ENCODE data around the gene PPP4R2. TPM values are rescaled to one million over a fixed set of nuclear protein-coding genes. Genes with fewer than 3 reads are reported as not detected.

Gene PPP4R2, protein sequence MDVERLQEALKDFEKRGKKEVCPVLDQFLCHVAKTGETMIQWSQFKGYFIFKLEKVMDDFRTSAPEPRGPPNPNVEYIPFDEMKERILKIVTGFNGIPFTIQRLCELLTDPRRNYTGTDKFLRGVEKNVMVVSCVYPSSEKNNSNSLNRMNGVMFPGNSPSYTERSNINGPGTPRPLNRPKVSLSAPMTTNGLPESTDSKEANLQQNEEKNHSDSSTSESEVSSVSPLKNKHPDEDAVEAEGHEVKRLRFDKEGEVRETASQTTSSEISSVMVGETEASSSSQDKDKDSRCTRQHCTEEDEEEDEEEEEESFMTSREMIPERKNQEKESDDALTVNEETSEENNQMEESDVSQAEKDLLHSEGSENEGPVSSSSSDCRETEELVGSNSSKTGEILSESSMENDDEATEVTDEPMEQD
- 100 to 1,000 TPM in 1 of 4 donors, 10 to 100 TPM in 3; 72.9 to 134 (median 80.6) TPM for total RNA-seq

DNA sequence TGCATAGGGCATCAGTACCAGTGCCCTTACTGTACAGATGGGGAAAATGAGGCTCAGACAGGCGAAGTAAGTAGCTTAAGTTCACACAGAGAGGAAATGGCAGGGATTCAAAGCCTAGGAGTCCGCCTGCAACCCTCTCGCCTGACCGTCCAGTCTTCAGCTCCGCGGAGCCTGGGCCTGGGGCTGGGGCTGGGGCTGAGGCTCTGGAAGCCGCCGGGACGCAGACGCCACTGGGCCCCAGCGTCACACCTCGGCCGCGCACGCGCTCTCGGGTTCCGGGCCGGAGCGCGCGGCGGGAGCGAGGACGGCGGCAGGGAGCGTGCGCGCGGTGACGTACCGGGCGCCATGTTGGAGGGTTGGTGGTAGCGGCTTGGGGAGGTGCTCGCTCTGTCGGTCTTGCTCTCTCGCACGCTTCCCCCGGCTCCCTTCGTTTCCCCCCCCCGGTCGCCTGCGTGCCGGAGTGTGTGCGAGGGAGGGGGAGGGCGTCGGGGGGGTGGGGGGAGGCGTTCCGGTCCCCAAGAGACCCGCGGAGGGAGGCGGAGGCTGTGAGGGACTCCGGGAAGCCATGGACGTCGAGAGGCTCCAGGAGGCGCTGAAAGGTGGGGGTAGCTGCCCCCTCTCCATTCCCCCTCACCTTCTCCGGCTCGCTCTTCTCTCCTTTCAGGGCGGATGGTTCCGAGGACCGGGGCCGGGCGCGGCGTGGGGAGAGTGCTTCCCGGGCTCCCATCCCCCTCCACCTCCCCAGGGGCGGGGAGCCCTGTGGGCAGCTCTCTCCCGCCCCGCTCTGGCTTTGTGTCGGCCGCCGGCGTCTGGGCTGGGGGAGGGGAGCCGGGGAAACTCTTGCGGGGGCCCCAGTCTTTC is at the start of gene PPP4R2:
PPP4R2 (plus strand) TSS at position 339 of the 861 bp plus-strand sequence; CDS start at position 566, 227 bp downstream.
- Histone ChIP-seq H3K4me3 (peak within 1 kb of the TSS; percentile 72 to 96 (median 94)), H3K9me3 (no peaks in the 10 kb centered on the region), H3K4me1 (peaks cover 0 to 50% (median 23%) of the 10 kb centered on the region in 4 donors), H3K27me3 (no peaks in the 10 kb centered on the region), H3K27ac (peak within 1 kb of the TSS; percentile 98 to 100 (median 99)), H3K36me3 (peaks cover 0 to 5% (median 0%) of the 10 kb centered on the region in 3 donors)
- peak; percentile 74 to 92 for TF ChIP-seq POLR2A (IDR thresholded peaks at IDR 0.05)
- TF ChIP-seq, protein P1, sequence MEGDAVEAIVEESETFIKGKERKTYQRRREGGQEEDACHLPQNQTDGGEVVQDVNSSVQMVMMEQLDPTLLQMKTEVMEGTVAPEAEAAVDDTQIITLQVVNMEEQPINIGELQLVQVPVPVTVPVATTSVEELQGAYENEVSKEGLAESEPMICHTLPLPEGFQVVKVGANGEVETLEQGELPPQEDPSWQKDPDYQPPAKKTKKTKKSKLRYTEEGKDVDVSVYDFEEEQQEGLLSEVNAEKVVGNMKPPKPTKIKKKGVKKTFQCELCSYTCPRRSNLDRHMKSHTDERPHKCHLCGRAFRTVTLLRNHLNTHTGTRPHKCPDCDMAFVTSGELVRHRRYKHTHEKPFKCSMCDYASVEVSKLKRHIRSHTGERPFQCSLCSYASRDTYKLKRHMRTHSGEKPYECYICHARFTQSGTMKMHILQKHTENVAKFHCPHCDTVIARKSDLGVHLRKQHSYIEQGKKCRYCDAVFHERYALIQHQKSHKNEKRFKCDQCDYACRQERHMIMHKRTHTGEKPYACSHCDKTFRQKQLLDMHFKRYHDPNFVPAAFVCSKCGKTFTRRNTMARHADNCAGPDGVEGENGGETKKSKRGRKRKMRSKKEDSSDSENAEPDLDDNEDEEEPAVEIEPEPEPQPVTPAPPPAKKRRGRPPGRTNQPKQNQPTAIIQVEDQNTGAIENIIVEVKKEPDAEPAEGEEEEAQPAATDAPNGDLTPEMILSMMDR (IDR thresholded peaks at IDR 0.05) = no peak
- peak in 1 of 2 donors; percentile 92 for TF ChIP-seq EP300 (IDR thresholded peaks at IDR 0.05)
- DNase-seq (ENCODE audit: low spot score in 2 of 2) = peak; percentile 62 to 73
- 2 to 6% methylated on average over 13 to 36 of the region's 75 CpGs for WGBS, 2 donors

DNA sequence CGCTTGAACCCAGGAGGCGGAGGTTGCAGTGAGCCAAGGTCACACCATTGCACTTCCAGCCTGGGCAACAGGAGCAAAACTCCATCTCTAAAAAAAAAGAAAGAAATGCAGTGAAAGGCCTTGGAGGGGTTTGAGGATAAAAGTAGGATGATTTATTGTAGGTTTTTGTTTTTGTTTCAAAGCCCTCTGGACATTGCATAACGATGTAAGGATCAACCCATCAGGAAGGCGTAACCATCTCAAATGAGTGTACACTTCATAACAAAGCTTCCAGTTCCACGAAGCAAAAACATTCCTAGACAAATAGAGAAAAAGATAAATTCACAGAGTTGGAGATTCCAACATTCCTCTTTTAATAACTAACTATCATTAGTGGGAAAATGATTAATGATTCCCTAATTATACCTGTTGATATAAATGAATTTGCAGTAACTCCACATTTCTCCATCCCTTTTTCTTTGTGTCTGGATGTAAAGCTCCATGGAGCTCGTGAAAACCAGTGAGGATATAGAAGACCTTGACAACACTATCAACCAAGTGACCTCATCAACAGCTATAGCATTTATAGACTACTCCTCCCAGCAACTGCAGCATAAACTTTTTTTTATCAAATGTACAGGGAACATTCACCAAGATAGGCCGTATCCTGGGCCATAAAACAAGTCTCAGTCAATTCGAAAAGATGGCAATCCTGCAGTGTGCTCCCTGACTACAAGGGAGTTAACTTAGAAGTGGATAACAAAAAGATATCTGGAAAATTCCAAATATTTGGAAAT is 48.7 kb upstream of the PPP4R2 start:
- peak overlapping the region in 1 of 4 donors; percentile 55 for H3K27ac ChIP-seq
- no peaks in the 10 kb centered on the region for H3K27me3 ChIP-seq
- no peak for DNase-seq (ENCODE audit: low spot score in 2 of 2)
- no peak overlapping the region for H3K4me3 ChIP-seq
- 68 to 70% methylated on average over 8 of the region's 8 CpGs for WGBS, 2 donors
- H3K9me3 ChIP-seq = no peaks in the 10 kb centered on the region
- H3K36me3 ChIP-seq = no peaks in the 10 kb centered on the region
- TF ChIP-seq EP300 (IDR thresholded peaks at IDR 0.05) (no peak), POLR2A (IDR thresholded peaks at IDR 0.05) (no peak)
- TF ChIP-seq, protein P1 (IDR thresholded peaks at IDR 0.05) = no peak
- peaks cover 0 to 22% (median 5%) of the 10 kb centered on the region in 4 donors for H3K4me1 ChIP-seq

DNA sequence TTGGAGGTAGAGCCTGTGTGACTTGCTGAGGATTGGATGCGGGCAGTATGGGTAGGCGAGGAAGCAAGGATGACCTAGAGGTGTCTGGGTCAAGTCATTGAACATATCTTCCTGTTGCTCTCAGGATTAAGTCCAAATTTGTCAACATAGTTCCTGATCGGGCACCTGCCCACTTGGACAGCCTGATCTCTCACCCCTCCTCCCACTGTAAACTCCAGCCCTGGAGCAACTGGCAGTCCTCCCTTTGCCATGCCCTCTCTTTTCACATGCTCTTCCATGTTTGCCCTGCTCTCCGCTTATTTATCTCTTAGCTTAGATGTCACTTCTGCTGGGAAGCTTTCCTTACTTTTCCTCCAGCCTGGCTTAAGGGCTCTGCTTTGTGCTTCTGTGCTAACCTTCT is 47.6 kb upstream of the PPP4R2 start:
- Histone ChIP-seq H3K9me3 (no peaks in the 10 kb centered on the region), H3K4me3 (no peak overlapping the region), H3K27me3 (no peaks in the 10 kb centered on the region), H3K4me1 (peaks cover 0 to 30% (median 5%) of the 10 kb centered on the region in 4 donors), H3K27ac (peak overlapping the region in 2 of 4 donors; percentile 43 to 46), H3K36me3 (no peaks in the 10 kb centered on the region)
- TF ChIP-seq EP300 (IDR thresholded peaks at IDR 0.05) = no peak
- TF ChIP-seq POLR2A (IDR thresholded peaks at IDR 0.05) = no peak
- TF ChIP-seq, protein P1 (IDR thresholded peaks at IDR 0.05) = no peak
- WGBS, 2 donors = 94 to 96% methylated on average over 4 of the region's 4 CpGs
- DNase-seq (ENCODE audit: low spot score in 2 of 2) = no peak

DNA sequence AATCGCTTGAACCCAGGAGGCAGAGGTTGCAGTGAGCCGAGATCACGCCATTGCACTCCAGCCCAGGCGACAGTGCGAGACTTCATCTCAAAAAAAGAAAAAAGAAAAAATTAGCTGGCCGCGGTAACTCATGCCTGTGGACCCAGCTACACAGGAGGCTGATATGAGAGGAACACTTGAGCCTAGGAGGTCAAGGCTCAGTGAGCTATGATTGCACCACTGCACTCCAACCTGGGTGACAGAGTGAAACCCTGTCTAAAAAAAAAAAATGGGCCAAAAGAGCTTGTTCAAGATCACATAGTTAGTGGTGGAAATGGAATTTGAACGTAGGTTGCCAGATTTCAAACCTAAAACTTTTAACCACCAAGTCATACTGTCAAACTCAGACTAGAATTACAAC is 46.2 kb upstream of the PPP4R2 start:
- peak overlapping the region in 3 of 4 donors; percentile 42 to 97 (median 93) for H3K27ac ChIP-seq
- no peaks in the 10 kb centered on the region for H3K27me3 ChIP-seq
- 89 to 95% methylated on average over 8 of the region's 8 CpGs for WGBS, 2 donors

More for the DNA sequence above, 46.2 kb upstream of the PPP4R2 start:
- Histone ChIP-seq H3K9me3 (no peaks in the 10 kb centered on the region), H3K4me1 (peaks cover 0 to 33% (median 7%) of the 10 kb centered on the region in 4 donors), H3K36me3 (no peaks in the 10 kb centered on the region), H3K4me3 (no peak overlapping the region)
- no peak for DNase-seq (ENCODE audit: low spot score in 2 of 2)
- TF ChIP-seq EP300 (IDR thresholded peaks at IDR 0.05) (no peak), POLR2A (IDR thresholded peaks at IDR 0.05) (no peak)
- TF ChIP-seq, protein P1 (IDR thresholded peaks at IDR 0.05) = no peak

Data from tibial nerve (tissue), 4 donors.